Epithelial cell of esophagus (primary cell): ENCODE measurements around the gene CACNA1D.

ENCODE experiments used
- DNase-seq: peaks from one replicate; pipeline ENCODE4 v3.0.0; 2010; ENCODE audit warnings: low read depth
- H3K4me3 ChIP-seq: 2 replicates; pipeline ENCODE4 v1.5.1; 2011; ENCODE audit warnings: mild to moderate bottlenecking, low read length, control low read depth
- TF ChIP-seq, protein P1 (sequence below): IDR thresholded peaks from 2 replicates; pipeline ENCODE4 v1.5.1; 2011; ENCODE audit warnings: low read depth, mild to moderate bottlenecking, low read length, control low read depth, inconsistent platforms; ENCODE audit not compliant: insufficient read depth; ENCODE audit errors: missing control alignments

The CACNA1D gene

DNA sequence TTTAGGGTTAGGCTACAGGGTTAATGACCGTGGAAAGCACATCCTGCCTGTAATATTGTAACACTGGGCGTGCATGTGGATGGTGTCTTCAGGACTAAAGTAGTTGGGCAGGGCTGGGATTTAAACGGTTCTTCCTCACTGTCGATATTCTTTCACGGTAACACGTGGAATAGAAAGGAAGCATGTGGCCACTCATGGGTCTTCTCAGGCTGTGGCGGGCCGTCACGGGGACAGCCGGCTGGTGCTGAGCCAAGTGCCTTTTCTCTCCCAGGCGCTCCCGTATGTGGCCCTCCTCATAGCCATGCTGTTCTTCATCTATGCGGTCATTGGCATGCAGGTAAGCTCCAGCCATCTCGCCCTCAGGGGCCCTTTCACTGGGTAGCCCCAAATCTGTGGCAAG lies 278.2 kb downstream of the CACNA1D start:
- TF ChIP-seq, protein P1, sequence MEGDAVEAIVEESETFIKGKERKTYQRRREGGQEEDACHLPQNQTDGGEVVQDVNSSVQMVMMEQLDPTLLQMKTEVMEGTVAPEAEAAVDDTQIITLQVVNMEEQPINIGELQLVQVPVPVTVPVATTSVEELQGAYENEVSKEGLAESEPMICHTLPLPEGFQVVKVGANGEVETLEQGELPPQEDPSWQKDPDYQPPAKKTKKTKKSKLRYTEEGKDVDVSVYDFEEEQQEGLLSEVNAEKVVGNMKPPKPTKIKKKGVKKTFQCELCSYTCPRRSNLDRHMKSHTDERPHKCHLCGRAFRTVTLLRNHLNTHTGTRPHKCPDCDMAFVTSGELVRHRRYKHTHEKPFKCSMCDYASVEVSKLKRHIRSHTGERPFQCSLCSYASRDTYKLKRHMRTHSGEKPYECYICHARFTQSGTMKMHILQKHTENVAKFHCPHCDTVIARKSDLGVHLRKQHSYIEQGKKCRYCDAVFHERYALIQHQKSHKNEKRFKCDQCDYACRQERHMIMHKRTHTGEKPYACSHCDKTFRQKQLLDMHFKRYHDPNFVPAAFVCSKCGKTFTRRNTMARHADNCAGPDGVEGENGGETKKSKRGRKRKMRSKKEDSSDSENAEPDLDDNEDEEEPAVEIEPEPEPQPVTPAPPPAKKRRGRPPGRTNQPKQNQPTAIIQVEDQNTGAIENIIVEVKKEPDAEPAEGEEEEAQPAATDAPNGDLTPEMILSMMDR = no peak
- no peak overlapping the region for H3K4me3 ChIP-seq
- no peak for DNase-seq

DNA sequence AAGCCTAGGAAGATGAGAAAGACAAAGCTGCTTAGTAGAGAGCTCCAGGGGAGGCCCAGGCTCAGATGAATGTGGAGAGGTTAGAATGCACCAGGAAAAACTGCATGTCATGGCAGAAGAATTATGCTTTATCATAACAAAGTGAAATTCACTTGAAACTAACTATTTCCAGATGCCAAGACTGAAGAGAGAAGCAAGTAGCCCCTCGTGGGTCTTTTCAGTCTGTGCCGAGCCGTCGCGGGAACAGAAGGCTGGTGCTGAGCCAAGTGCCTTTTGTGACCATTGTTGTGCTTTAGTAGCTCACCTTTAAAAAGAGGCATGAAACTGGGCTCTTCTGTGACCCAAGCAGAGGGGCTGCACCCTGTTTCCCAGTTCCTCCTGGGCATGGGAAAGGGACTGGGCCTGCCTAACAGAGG lies 278.6 kb downstream of the CACNA1D start:
- DNase-seq = no peak
- TF ChIP-seq, protein P1 = no peak
- no peak overlapping the region for H3K4me3 ChIP-seq

- TF ChIP-seq, protein P1 = no peak
- H3K4me3 ChIP-seq = no peak overlapping the region
- DNase-seq = peak; percentile 60
Observed at GRCh38 chr3:53773611-53774368, 279.4 kb downstream of the CACNA1D start.

DNA sequence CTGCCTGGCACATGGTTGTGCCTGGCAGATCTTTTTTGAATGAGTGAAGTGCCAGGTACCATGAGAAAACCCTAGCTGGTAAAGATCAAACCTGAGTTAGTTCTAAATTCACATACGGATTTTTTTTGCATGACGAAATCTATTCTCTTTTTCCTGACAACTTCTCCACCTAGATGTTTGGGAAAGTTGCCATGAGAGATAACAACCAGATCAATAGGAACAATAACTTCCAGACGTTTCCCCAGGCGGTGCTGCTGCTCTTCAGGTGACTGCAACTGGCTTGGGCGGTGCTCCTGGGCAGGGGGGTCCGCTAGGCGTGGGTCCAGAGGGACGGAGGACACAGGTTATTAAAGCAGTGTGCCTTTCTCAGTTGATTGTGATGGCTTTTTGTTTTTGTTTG lies 280.0 kb downstream of the CACNA1D start:
- TF ChIP-seq, protein P1 = no peak
- H3K4me3 ChIP-seq = no peak overlapping the region
- DNase-seq = no peak

- TF ChIP-seq, protein P1 = no peak
- no peak for DNase-seq
- H3K4me3 ChIP-seq = no peak overlapping the region
Observed at GRCh38 chr3:53775018-53775417, 280.6 kb downstream of the CACNA1D start.

DNA sequence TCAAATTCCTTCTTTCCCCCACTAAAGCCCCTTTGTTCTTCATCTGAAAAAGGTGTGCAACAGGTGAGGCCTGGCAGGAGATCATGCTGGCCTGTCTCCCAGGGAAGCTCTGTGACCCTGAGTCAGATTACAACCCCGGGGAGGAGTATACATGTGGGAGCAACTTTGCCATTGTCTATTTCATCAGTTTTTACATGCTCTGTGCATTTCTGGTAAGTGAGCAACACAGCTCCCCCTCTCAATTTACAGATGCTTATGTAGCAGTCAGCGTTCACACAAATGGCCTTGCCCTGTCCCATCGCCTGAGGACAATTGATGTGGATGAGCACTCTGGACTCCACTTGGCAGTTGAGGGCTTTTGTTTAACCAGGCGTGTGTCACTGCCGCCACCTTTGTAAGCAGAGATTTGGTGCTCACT lies 281.4 kb downstream of the CACNA1D start:
- peak; percentile 71 for DNase-seq
- TF ChIP-seq, protein P1 = no peak
- H3K4me3 ChIP-seq = no peak overlapping the region
